ENCODE measurements around the gene SPAG8.

SPAG8 gene

GRCh38 chr9:35808433-35808832 is 3.6 kb downstream of the SPAG8 start:
- no peak for DNase-seq

GRCh38 chr9:35806101-35806500 is 6.0 kb downstream of the SPAG8 start:
- DNase-seq: no peak

- DNase-seq: no peak
Observed at GRCh38 chr9:35801328-35802128, 10.5 kb downstream of the SPAG8 start.

GRCh38 chr9:35800530-35800929 is 11.5 kb downstream of the SPAG8 start:
- no peak for DNase-seq

- DNase-seq: peak; percentile 55
Observed at GRCh38 chr9:35798658-35799374, 13.2 kb downstream of the SPAG8 start.

- DNase-seq: no peak
Observed at GRCh38 chr9:35797311-35798109, 14.6 kb downstream of the SPAG8 start.

- DNase-seq: no peak
Observed at GRCh38 chr9:35795695-35796094, 16.4 kb downstream of the SPAG8 start.

GRCh38 chr9:35793461-35793860 is 18.6 kb downstream of the SPAG8 start:
- DNase-seq: no peak

GRCh38 chr9:35792826-35793225 is 19.2 kb downstream of the SPAG8 start:
- no peak for DNase-seq

- DNase-seq: no peak
Observed at GRCh38 chr9:35792024-35792813, 19.8 kb downstream of the SPAG8 start.

GRCh38 chr9:35791297-35791921 is 20.7 kb downstream of the SPAG8 start, which contains the start of gene NPR2:
Gene NPR2 (plus strand): TSS chr9:35791591. CDS start chr9:35792409, 818 bp downstream.
- DNase-seq: no peak

- DNase-seq: peak; percentile 53
Observed at GRCh38 chr9:35790385-35791296, 21.4 kb downstream of the SPAG8 start.

- DNase-seq: no peak
Observed at GRCh38 chr9:35790025-35790384, 22.1 kb downstream of the SPAG8 start.

- no peak for DNase-seq
Observed at GRCh38 chr9:35789541-35789940, 22.5 kb downstream of the SPAG8 start.

GRCh38 chr9:35783418-35783817 is 28.6 kb downstream of the SPAG8 start:
- DNase-seq: no peak

GRCh38 chr9:35781066-35781465 is 31.0 kb downstream of the SPAG8 start:
- DNase-seq: no peak

GRCh38 chr9:35778496-35778895 is 33.6 kb downstream of the SPAG8 start:
- DNase-seq: no peak

- DNase-seq: no peak
Observed at GRCh38 chr9:35776018-35776417, 36.0 kb downstream of the SPAG8 start.

- no peak for DNase-seq
Observed at GRCh38 chr9:35774907-35775635, 37.0 kb downstream of the SPAG8 start.

GRCh38 chr9:35771943-35772342 is 40.1 kb downstream of the SPAG8 start:
- no peak for DNase-seq
